Measurements from ENCODE around the gene MED13.

DNA sequence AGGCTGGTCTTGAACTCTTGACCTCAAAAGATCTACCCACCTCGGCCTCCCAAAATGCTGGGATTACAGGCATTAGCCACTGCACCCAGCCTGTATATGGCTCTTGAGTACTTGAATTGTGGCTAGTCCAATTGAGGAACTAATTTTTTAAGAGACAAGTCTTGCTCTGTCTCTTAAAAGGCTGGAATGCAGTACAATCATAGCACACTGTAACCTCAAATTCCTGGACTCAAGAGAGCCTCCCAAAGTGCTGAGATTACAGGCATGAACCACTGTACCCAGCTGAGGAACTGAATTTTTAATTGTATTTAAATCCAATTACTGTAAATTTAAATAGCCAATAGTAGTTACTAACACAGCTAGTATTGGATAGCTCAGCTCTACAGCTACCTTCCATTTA is 50.6 kb downstream of the MED13 start:
- TF ChIP-seq, protein P1, sequence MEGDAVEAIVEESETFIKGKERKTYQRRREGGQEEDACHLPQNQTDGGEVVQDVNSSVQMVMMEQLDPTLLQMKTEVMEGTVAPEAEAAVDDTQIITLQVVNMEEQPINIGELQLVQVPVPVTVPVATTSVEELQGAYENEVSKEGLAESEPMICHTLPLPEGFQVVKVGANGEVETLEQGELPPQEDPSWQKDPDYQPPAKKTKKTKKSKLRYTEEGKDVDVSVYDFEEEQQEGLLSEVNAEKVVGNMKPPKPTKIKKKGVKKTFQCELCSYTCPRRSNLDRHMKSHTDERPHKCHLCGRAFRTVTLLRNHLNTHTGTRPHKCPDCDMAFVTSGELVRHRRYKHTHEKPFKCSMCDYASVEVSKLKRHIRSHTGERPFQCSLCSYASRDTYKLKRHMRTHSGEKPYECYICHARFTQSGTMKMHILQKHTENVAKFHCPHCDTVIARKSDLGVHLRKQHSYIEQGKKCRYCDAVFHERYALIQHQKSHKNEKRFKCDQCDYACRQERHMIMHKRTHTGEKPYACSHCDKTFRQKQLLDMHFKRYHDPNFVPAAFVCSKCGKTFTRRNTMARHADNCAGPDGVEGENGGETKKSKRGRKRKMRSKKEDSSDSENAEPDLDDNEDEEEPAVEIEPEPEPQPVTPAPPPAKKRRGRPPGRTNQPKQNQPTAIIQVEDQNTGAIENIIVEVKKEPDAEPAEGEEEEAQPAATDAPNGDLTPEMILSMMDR (conservative IDR thresholded peaks at IDR 0.05 in 1 of 2, IDR thresholded peaks at IDR 0.05 in 1 of 2; ENCODE audit: low read depth in 1 of 2, low read length in 2 of 2): no peak
- no peak for TF ChIP-seq EZH2 (IDR thresholded peaks at IDR 0.05; ENCODE audit: low read length, missing control alignments)

Data from fibroblast of lung (primary cell).